PC-3 (cell line): ENCODE measurements around the gene IFIT1. TPM values are rescaled to one million over a fixed set of nuclear protein-coding genes. Genes with fewer than 3 reads are reported as not detected.

Experiments used
- ATAC-seq: fragments of 200-7000 bp; cut with Tn5 transposase; 2 replicates; pipeline ENCODE4 v1.9.1; 2020; ENCODE audit warnings: mild to moderate bottlenecking, moderate library complexity
- BruUV-seq: library from RNA; stranded (reverse); fragments of 400-500 nt; replicated peaks from 2 replicates; lab custom pipeline; 2021; lab: Mats Ljungman, UMichigan
- CTCF ChIA-PET: fragments of 300-600 bp; sonication (Branson Sonifier 250); formaldehyde crosslinking; loops from one replicate; lab custom pipeline; 2022; ENCODE audit warnings: antibody characterized with exemption; lab: Charles Lee
- POLR2A ChIA-PET: fragments of 300-600 bp; sonication (Branson Sonifier 250); formaldehyde crosslinking; loops from one replicate; lab custom pipeline; 2022; ENCODE audit warnings: antibody characterized with exemption; ENCODE audit not compliant: unreplicated experiment; lab: Charles Lee
- DNase-seq: peaks from one replicate; pipeline ENCODE4 v3.0.0-alpha.2; 2015
- H2AFZ ChIP-seq: fragments of 300-600 bp; sonication (generic); 2 replicates; pipeline ENCODE4 v1.6.0; 2016; ENCODE audit warnings: antibody characterized with exemption, low read length
- H3F3A ChIP-seq: fragments of 300-600 bp; sonication (generic); one replicate; pipeline ENCODE4 v1.6.0; 2017; ENCODE audit warnings: antibody characterized with exemption, low read length, control low read depth, mild to moderate bottlenecking; ENCODE audit not compliant: unreplicated experiment
- H3K27ac ChIP-seq: fragments of 300-600 bp; sonication (generic); 2 replicates; pipeline ENCODE4 v1.5.1; 2016; ENCODE audit warnings: mild to moderate bottlenecking, low read length
- H3K27me3 ChIP-seq: fragments of 300-600 bp; sonication (generic); 2 replicates; pipeline ENCODE4 v1.6.1; 2016; ENCODE audit warnings: low read length, mixed read lengths
- H3K36me3 ChIP-seq: fragments of 300-600 bp; sonication (generic); 2 replicates; pipeline ENCODE4 v1.6.1; 2016; ENCODE audit warnings: low read depth, mixed run types, low read length, mixed read lengths
- H3K4me1 ChIP-seq: fragments of 300-600 bp; sonication (generic); 2 replicates; pipeline ENCODE4 v1.5.1; 2016; ENCODE audit warnings: low read length; ENCODE audit not compliant: insufficient read depth
- H3K4me2 ChIP-seq: fragments of 300-600 bp; sonication (generic); 2 replicates; pipeline ENCODE4 v1.6.0; 2016; ENCODE audit warnings: low read length
- H3K4me3 ChIP-seq: fragments of 300-600 bp; sonication (generic); 2 replicates; pipeline ENCODE4 v1.5.1; 2016; ENCODE audit warnings: mild to moderate bottlenecking, low read length, mixed read lengths
- H3K79me2 ChIP-seq: fragments of 300-600 bp; sonication (generic); 2 replicates; pipeline ENCODE4 v1.6.1; 2017; ENCODE audit warnings: low read length, mixed read lengths
- H3K9ac ChIP-seq: fragments of 300-600 bp; sonication (generic); 2 replicates; pipeline ENCODE4 v1.6.0; 2016; ENCODE audit warnings: mild to moderate bottlenecking, low read length
- H3K9me2 ChIP-seq: fragments of 300-600 bp; sonication (generic); replicated peaks from 2 replicates; pipeline ENCODE4 v1.6.1; 2016; ENCODE audit warnings: mixed run types, low read length, mixed read lengths
- H3K9me3 ChIP-seq: fragments of 300-600 bp; sonication (generic); 2 replicates; pipeline ENCODE4 v1.6.1; 2016; ENCODE audit warnings: low read length, mixed read lengths
- H4K20me1 ChIP-seq: fragments of 300-600 bp; sonication (generic); 2 replicates; pipeline ENCODE4 v1.6.1; 2016; ENCODE audit warnings: low read length, mixed read lengths
- EZH2 ChIP-seq: fragments of 300-600 bp; sonication (generic); IDR thresholded peaks from one replicate; pipeline ENCODE4 v1.6.1; 2017; ENCODE audit warnings: antibody characterized with exemption, mild to moderate bottlenecking, low read length; ENCODE audit not compliant: unreplicated experiment
- EZH2phosphoT487 ChIP-seq: fragments of 300-600 bp; sonication (generic); IDR thresholded peaks from 2 replicates; pipeline ENCODE4 v1.6.1; 2018; ENCODE audit warnings: mild to moderate bottlenecking, antibody characterized with exemption, low read length, borderline replicate concordance
- intact Hi-C: fragments of 100-400 bp; cut with micrococcal nuclease; formaldehyde crosslinking; loops from 2 replicates; pipeline ENCODE4 v1.9.0; 2023
- total RNA-seq: library from RNA; depleted of rRNA; stranded (reverse); fragments of >200 nt; gene quantifications from 2 replicates; pipeline ENCODE4 v1.2.3, GENCODE V29; 2014
- TF ChIP-seq, protein P1 (sequence below): fragments of 300-600 bp; sonication (generic); conservative IDR thresholded peaks from 2 replicates; pipeline ENCODE4 v1.5.1; 2017; ENCODE audit warnings: antibody characterized with exemption, low read depth, mild to moderate bottlenecking, low read length

IFIT1 gene
- total RNA-seq, 1 experiment from 2014 or later, result 19.6 TPM

GRCh38 chr10:89368129-89368528, 24.3 kb upstream of the IFIT1 start:
- Histone ChIP-seq H3K27me3 (no peaks in the 10 kb centered on the region), H3K4me3 (no peak overlapping the region), H3K9ac (no peak overlapping the region), H3K79me2 (no peaks in the 10 kb centered on the region), H3K27ac (no peak overlapping the region), H2AFZ (no peak overlapping the region), H3K4me2 (no peak overlapping the region), H3K4me1 (peaks cover 21% of the 10 kb centered on the region), H3K9me3 (no peaks in the 10 kb centered on the region), H3F3A (no peaks in the 10 kb centered on the region), H3K9me2 (no peaks in the 10 kb centered on the region), H4K20me1 (no peaks in the 10 kb centered on the region), H3K36me3 (no peaks in the 10 kb centered on the region)
- TF ChIP-seq, protein P1, sequence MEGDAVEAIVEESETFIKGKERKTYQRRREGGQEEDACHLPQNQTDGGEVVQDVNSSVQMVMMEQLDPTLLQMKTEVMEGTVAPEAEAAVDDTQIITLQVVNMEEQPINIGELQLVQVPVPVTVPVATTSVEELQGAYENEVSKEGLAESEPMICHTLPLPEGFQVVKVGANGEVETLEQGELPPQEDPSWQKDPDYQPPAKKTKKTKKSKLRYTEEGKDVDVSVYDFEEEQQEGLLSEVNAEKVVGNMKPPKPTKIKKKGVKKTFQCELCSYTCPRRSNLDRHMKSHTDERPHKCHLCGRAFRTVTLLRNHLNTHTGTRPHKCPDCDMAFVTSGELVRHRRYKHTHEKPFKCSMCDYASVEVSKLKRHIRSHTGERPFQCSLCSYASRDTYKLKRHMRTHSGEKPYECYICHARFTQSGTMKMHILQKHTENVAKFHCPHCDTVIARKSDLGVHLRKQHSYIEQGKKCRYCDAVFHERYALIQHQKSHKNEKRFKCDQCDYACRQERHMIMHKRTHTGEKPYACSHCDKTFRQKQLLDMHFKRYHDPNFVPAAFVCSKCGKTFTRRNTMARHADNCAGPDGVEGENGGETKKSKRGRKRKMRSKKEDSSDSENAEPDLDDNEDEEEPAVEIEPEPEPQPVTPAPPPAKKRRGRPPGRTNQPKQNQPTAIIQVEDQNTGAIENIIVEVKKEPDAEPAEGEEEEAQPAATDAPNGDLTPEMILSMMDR, result no peak
- TF ChIP-seq EZH2phosphoT487, result no peak
- TF ChIP-seq EZH2, result no peak
- CTCF ChIA-PET, result no interaction called here
- ATAC-seq (no peak), DNase-seq (no peak)
- POLR2A ChIA-PET, result interaction anchor here (0.6 kb wide), 1 partner anchor 20 kb away, joined by 11 read pairs; no protein-coding TSS in a partner anchor
- BruUV-seq, result no TSS peak
- intact Hi-C loops, result no loop called here

GRCh38 chr10:89369156-89370105, 23.0 kb upstream of the IFIT1 start:
- Histone ChIP-seq H3K36me3 (no peaks in the 10 kb centered on the region), H3K9me2 (no peaks in the 10 kb centered on the region), H3K4me1 (peaks cover 34% of the 10 kb centered on the region), H3K4me3 (no peak overlapping the region), H3K9me3 (no peaks in the 10 kb centered on the region), H3K4me2 (no peak overlapping the region), H3K27me3 (no peaks in the 10 kb centered on the region), H3F3A (no peaks in the 10 kb centered on the region), H2AFZ (peak overlapping the region; percentile 21; the same call in 1 of the 2 replicates), H4K20me1 (no peaks in the 10 kb centered on the region), H3K9ac (no peak overlapping the region), H3K79me2 (no peaks in the 10 kb centered on the region), H3K27ac (peak overlapping the region; percentile 13; the same call in 1 of the 2 replicates)
- TF ChIP-seq EZH2phosphoT487 (no peak), EZH2 (no peak)
- TF ChIP-seq, protein P1, result peak; percentile 80
- no TSS peak for BruUV-seq
- peak; percentile 59 for DNase-seq
- peak; percentile 39 for ATAC-seq
- intact Hi-C loops, result loop anchor here (1.0 to 5.0 kb wide), 2 partner anchors 20 to 42 kb away; partner anchors contain the start of gene IFIT3
- POLR2A ChIA-PET, result no interaction called here
- CTCF ChIA-PET, result interaction anchor here (0.5 to 1.0 kb wide), 4 partner anchors 20 to 184 kb away, joined by 3 to 5 read pairs (median 4); partner anchors contain the start of gene LIPA
